ENCODE data around the gene DLEU7. TPM values are rescaled to one million over a fixed set of nuclear protein-coding genes. Genes with fewer than 3 reads are reported as not detected.

Gene DLEU7
- total and polyA plus RNA-seq, 2 of the 8 experiments (the other 6 are each of a cell fraction or from before 2014, with no cell fraction given), result 4.9 to 5.2 TPM

DNA sequence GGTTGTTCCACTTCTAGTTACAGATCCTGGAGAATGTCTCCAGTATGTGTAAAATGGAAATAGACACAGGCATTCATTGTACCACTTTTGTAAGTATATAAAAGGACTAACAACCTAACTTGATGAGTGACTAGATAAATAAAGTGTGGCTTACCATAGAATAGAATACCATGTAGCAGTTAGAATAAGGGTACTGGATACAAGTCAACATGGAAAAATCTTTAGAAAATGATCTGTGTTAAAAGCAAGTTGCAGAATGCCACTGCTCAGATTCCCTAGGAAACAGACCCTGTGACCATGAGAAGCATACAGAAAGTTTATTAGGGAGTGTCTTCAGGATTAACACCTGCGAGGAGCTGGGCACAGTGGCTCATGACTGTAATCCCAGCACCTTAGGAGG lies 40.2 kb upstream of the DLEU7 start:
- Histone ChIP-seq H2BK12ac (ENCODE audit: low read depth, low read length) (no peak overlapping the region), H3K9me3 (ENCODE audit: insufficient read depth in 2 of 2, low read depth in 1 of 2, low read length in 1 of 2) (no peaks in the 10 kb centered on the region), H3K23me2 (ENCODE audit: low read depth, low read length) (no peaks in the 10 kb centered on the region), H3K4ac (replicated peaks; ENCODE audit: insufficient read length, low read depth, low read length) (no peak overlapping the region), H2AK5ac (ENCODE audit: low read depth, low read length) (no peak overlapping the region), H3K27me3 (replicated peaks in 1 of 4; ENCODE audit: control insufficient read depth in 3 of 4, extremely low read depth in 1 of 4, insufficient read depth in 3 of 4, low read length in 3 of 4) (no peaks in the 10 kb centered on the region), H4K20me1 (replicated peaks in 1 of 2; ENCODE audit: control insufficient read depth in 1 of 2, insufficient read depth in 2 of 2, low read length in 2 of 2) (no peaks in the 10 kb centered on the region), H3K56ac (replicated peaks; ENCODE audit: insufficient read length, low read depth, low read length) (no peak overlapping the region), H2BK20ac (ENCODE audit: low read length) (no peak overlapping the region), H3K18ac (ENCODE audit: extremely low read depth, low read length) (no peak overlapping the region), H3K9ac (replicated peaks in 1 of 4; ENCODE audit: extremely low read depth in 1 of 4, low read depth in 3 of 4, low read length in 3 of 4) (no peak overlapping the region), H3K79me1 (ENCODE audit: low read depth, low read length) (no peaks in the 10 kb centered on the region), H4K5ac (ENCODE audit: insufficient read length, low read depth, low read length) (no peak overlapping the region), H2BK15ac (ENCODE audit: low read length) (no peak overlapping the region), H3K23ac (ENCODE audit: insufficient read length) (no peak overlapping the region), H2AFZ (ENCODE audit: low read length) (peak overlapping the region; percentile 93; the same call in 1 of the 2 replicates), H3K4me2 (ENCODE audit: insufficient read depth in 1 of 2, low read depth in 2 of 2, low read length in 2 of 2) (no peak overlapping the region), H3K4me1 (replicated peaks in 1 of 4; ENCODE audit: control insufficient read depth in 3 of 4, insufficient read depth in 4 of 4, low read length in 3 of 4) (no peaks in the 10 kb centered on the region), H3K4me3 (ENCODE audit: extremely low read depth in 1 of 4, insufficient read depth in 2 of 4, low read depth in 3 of 4, low read length in 4 of 4) (no peak overlapping the region), H2BK120ac (replicated peaks; ENCODE audit: low read depth, low read length) (no peak overlapping the region), H4K91ac (replicated peaks; ENCODE audit: insufficient read length, low read length) (no peak overlapping the region), H3K27ac (ENCODE audit: low read depth, low read length) (no peak overlapping the region), H3K14ac (ENCODE audit: insufficient read length) (no peak overlapping the region), H4K8ac (ENCODE audit: extremely low read depth, insufficient read depth, low read length) (no peak overlapping the region), H3K79me2 (ENCODE audit: control insufficient read depth in 1 of 2, insufficient read depth in 2 of 2, low read length in 2 of 2) (no peaks in the 10 kb centered on the region), H3K36me3 (ENCODE audit: control insufficient read depth in 2 of 4, insufficient read depth in 4 of 4, low read length in 3 of 4) (no peaks in the 10 kb centered on the region), H2BK5ac (ENCODE audit: low read depth, low read length) (no peak overlapping the region)
- ChIA-PET CTCF (ENCODE audit: partially characterized antibody) (no interaction called here), POLR2A (ENCODE audit: partially characterized antibody) (no interaction called here)
- WGBS, 2 experiments (ENCODE audit: extremely low coverage in 1 of 2, insufficient coverage in 1 of 2, insufficient read length in 1 of 2, insufficient replicate concordance in 2 of 2, low coverage in 1 of 2, low lambda C conversion rate in 2 of 2, missing lambda C conversion rate in 1 of 2), result 100% methylated on average over 1 of the region's 1 CpG; no CpG with 5 or more reads in 1 of the 2 experiments
- no peak for DNase-seq (ENCODE audit: low read depth in 1 of 2, low spot score in 2 of 2)
- FAIRE-seq, result no peak
- no peak for TF ChIP-seq KDM4A (IDR thresholded peaks at IDR 0.05; ENCODE audit: low read depth, low read length, severe bottlenecking)
- TF ChIP-seq TCF12 (IDR thresholded peaks at IDR 0.05; ENCODE audit: low read depth, low read length), result no peak
- TF ChIP-seq SUZ12 (IDR thresholded peaks at IDR 0.05; ENCODE audit: low read length), result no peak

All from H1 (cell line).